ENCODE data around the gene TMEM43.

DNA sequence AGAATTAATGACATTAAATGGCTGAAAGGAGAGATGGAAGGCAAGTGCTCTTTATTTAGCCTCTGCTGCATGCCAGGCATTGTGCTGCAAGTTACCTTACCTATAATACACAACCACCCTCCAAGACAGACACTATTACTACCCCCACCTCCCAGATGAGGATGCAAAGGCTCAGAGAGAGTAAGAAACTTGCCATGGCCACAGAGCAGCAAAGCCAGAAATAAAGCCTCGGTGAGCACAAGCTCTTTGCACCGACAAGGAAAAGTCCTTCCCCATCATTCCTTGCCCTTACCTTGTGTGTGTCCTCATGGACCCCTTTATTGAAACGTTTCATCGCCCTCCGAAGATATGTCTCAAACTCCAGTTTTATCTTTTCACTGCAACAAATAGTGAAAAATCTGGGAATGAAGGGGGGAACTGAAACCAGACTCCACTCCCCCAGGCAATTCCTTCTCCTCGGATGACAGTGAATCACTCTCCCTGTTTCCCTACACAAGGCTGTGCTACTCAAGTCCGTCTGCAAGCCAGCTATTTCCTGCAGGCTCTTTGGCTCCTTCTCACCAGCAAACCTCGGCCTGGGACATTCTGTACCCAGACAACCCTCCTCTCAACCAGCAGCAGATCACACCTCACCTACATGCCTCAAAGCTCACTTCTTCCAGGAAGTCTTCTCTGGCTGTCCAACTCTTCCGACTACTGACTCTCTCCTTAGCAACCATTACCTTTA lies 42.2 kb downstream of the TMEM43 start:
- TF ChIP-seq, protein P1, sequence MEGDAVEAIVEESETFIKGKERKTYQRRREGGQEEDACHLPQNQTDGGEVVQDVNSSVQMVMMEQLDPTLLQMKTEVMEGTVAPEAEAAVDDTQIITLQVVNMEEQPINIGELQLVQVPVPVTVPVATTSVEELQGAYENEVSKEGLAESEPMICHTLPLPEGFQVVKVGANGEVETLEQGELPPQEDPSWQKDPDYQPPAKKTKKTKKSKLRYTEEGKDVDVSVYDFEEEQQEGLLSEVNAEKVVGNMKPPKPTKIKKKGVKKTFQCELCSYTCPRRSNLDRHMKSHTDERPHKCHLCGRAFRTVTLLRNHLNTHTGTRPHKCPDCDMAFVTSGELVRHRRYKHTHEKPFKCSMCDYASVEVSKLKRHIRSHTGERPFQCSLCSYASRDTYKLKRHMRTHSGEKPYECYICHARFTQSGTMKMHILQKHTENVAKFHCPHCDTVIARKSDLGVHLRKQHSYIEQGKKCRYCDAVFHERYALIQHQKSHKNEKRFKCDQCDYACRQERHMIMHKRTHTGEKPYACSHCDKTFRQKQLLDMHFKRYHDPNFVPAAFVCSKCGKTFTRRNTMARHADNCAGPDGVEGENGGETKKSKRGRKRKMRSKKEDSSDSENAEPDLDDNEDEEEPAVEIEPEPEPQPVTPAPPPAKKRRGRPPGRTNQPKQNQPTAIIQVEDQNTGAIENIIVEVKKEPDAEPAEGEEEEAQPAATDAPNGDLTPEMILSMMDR (IDR thresholded peaks at IDR 0.05; ENCODE audit: poor library complexity), result no peak
- no peak for TF ChIP-seq EZH2phosphoT487 (IDR thresholded peaks at IDR 0.05; ENCODE audit: low read depth, severe bottlenecking, unreplicated experiment)

Data from hepatocyte (in vitro differentiated cells).